Neural progenitor cell (in vitro differentiated cells): ENCODE results near the gene TBC1D24.

Source experiments
- EZH2 ChIP-seq: fragments of 200-600 bp; sonication (generic); IDR thresholded peaks from 2 replicates; pipeline ENCODE4 v1.6.1; 2017; ENCODE audit warnings: antibody characterized with exemption, mild to moderate bottlenecking, moderate library complexity
- EZH2phosphoT487 ChIP-seq: fragments of 200-600 bp; sonication (generic); IDR thresholded peaks from 2 replicates; pipeline ENCODE4 v1.6.1; 2017; ENCODE audit warnings: antibody characterized with exemption
- TF ChIP-seq, protein P1 (sequence below): fragments of 200-600 bp; sonication (generic); IDR thresholded peaks from 2 replicates; pipeline ENCODE4 v1.5.1; 2017; ENCODE audit warnings: antibody characterized with exemption, mild to moderate bottlenecking

- TF ChIP-seq, protein P1, sequence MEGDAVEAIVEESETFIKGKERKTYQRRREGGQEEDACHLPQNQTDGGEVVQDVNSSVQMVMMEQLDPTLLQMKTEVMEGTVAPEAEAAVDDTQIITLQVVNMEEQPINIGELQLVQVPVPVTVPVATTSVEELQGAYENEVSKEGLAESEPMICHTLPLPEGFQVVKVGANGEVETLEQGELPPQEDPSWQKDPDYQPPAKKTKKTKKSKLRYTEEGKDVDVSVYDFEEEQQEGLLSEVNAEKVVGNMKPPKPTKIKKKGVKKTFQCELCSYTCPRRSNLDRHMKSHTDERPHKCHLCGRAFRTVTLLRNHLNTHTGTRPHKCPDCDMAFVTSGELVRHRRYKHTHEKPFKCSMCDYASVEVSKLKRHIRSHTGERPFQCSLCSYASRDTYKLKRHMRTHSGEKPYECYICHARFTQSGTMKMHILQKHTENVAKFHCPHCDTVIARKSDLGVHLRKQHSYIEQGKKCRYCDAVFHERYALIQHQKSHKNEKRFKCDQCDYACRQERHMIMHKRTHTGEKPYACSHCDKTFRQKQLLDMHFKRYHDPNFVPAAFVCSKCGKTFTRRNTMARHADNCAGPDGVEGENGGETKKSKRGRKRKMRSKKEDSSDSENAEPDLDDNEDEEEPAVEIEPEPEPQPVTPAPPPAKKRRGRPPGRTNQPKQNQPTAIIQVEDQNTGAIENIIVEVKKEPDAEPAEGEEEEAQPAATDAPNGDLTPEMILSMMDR = no peak
- TF ChIP-seq EZH2 (no peak), EZH2phosphoT487 (no peak)
Measured at GRCh38 chr16:2489581-2489980, 14.7 kb downstream of the TBC1D24 start.
